HepG2 (cell line): ENCODE data around the gene PAX7. TPM values are rescaled to one million over a fixed set of nuclear protein-coding genes. Genes with fewer than 3 reads are reported as not detected.

Source experiments
- ATAC-seq: fragments of 200-7000 bp; cut with Tn5 transposase; 3 replicates; pipeline ENCODE4 v1.9.1; 2020; ENCODE audit warnings: mild to moderate bottlenecking, moderate library complexity
- BruUV-seq: library from RNA; stranded (reverse); fragments of 400-500 nt; replicated peaks from 2 replicates; lab custom pipeline; 2021; lab: Mats Ljungman, UMichigan
- CTCF ChIA-PET: fragments of 300-600 bp; formaldehyde crosslinking; extraction: SDS; loops from one replicate; lab custom pipeline; 2021; ENCODE audit warnings: low total read pairs, inconsistent platforms, low intra/inter-chr PET ratio; lab: Yijun Ruan, JAX
- POLR2A ChIA-PET: fragments of 350-600 bp; sonication (Branson Sonifier 250); formaldehyde crosslinking; loops from one replicate; lab custom pipeline; 2020; ENCODE audit warnings: antibody characterized with exemption, inconsistent platforms; lab: Yijun Ruan, JAX
- DNase-seq: peaks from one replicate; pipeline ENCODE4 v3.0.0-alpha.2; 2015; ENCODE audit warnings: low spot score
- FAIRE-seq: peaks from 3 replicates; lab custom pipeline; 2011; peaks lifted over from hg19 to GRCh38; lab: Jason Lieb, UNC
- H2AFZ ChIP-seq: one replicate; pipeline ENCODE4 v1.6.1; 2011; ENCODE audit warnings: low read length, inconsistent platforms
- H3K27ac ChIP-seq: fragments of 300-600 bp; 3 replicates; pipeline ENCODE4 v1.8.0; 2011; ENCODE audit warnings: mixed run types, mild to moderate bottlenecking, mixed read lengths, low read length, inconsistent platforms; ENCODE audit not compliant: insufficient read depth; ENCODE audit errors: extremely low read length
- H3K27me3 ChIP-seq, 2 experiments: fragments of 200-600 bp in 1 of 2; 2 replicates in 1 of 2; 3 replicates in 1 of 2; pipeline versions ENCODE4 v1.6.0 to v1.8.0; 2011; ENCODE audit warnings: low read length in 2 of 2, mild to moderate bottlenecking in 2 of 2, moderate library complexity in 2 of 2, inconsistent platforms in 1 of 2; ENCODE audit not compliant: insufficient read depth in 2 of 2, control insufficient read depth in 1 of 2
- H3K36me3 ChIP-seq, 2 experiments: fragments of 200-600 bp in 1 of 2; replicated peaks in 1 of 2; 2 replicates in 1 of 2; 3 replicates in 1 of 2; pipeline versions ENCODE4 v1.5.1 to v1.8.0; 2011; ENCODE audit warnings: low read length in 2 of 2, inconsistent platforms in 1 of 2; ENCODE audit not compliant: insufficient read depth in 2 of 2, control insufficient read depth in 1 of 2
- H3K4me1 ChIP-seq: 2 replicates; pipeline ENCODE4 v1.5.1; 2012; ENCODE audit warnings: low read length, inconsistent platforms; ENCODE audit not compliant: insufficient read depth
- H3K4me2 ChIP-seq: 2 replicates; pipeline ENCODE4 v1.6.0; 2011; ENCODE audit warnings: low read depth, low read length, inconsistent platforms
- H3K4me3 ChIP-seq, 3 experiments: fragments of 200-600 bp in 1 of 3; sonication (generic), shearing (Covaris generic) in 1 of 3; replicated peaks in 1 of 3; 2 replicates each; pipeline ENCODE4 v1.5.1; 2011 to 2016; ENCODE audit warnings: low read length in 3 of 3, inconsistent platforms in 2 of 3, low read depth in 2 of 3, mild to moderate bottlenecking in 2 of 3, control low read depth in 1 of 3, mixed read lengths in 1 of 3; ENCODE audit not compliant: insufficient read depth in 1 of 3
- H3K79me2 ChIP-seq: one replicate; pipeline ENCODE4 v1.6.1; 2011; ENCODE audit warnings: low read length, inconsistent platforms; ENCODE audit not compliant: insufficient read depth
- H3K9ac ChIP-seq: 2 replicates; pipeline ENCODE4 v1.6.0; 2011; ENCODE audit warnings: mild to moderate bottlenecking, low read depth, low read length, inconsistent platforms; ENCODE audit not compliant: insufficient read depth
- H3K9me3 ChIP-seq: 2 replicates; pipeline ENCODE4 v1.5.1; 2012; ENCODE audit warnings: mild to moderate bottlenecking, low read length
- H4K20me1 ChIP-seq: 2 replicates; pipeline ENCODE4 v1.6.0; 2011; ENCODE audit warnings: inconsistent platforms, mild to moderate bottlenecking, low read length, moderate library complexity; ENCODE audit not compliant: insufficient read depth
- DZIP1 ChIP-seq: sonication (generic); formaldehyde crosslinking; IDR thresholded peaks from 2 replicates; pipeline ENCODE4 v1.5.0; 2020; ENCODE audit warnings: mild to moderate bottlenecking, missing genetic modification reagents
- KLF11 ChIP-seq: IDR thresholded peaks from 2 replicates; pipeline ENCODE4 v1.6.1; 2016; ENCODE audit warnings: missing compliant biosample characterization
- KLF12 ChIP-seq: sonication (generic); formaldehyde crosslinking; IDR thresholded peaks from 2 replicates; pipeline ENCODE4 v1.4.0; 2020; ENCODE audit warnings: missing genetic modification reagents, borderline replicate concordance
- MLXIP ChIP-seq: sonication (generic); formaldehyde crosslinking; IDR thresholded peaks from 2 replicates; pipeline ENCODE4 v1.9.0; 2021; ENCODE audit warnings: missing genetic modification reagents, borderline replicate concordance
- RARA ChIP-seq: IDR thresholded peaks from 2 replicates; pipeline ENCODE4 v1.6.1; 2016; ENCODE audit warnings: missing genetic modification reagents, missing compliant biosample characterization
- RBAK ChIP-seq: sonication (generic); formaldehyde crosslinking; IDR thresholded peaks from 2 replicates; pipeline ENCODE4 v1.5.1; 2020; ENCODE audit warnings: mild to moderate bottlenecking, missing genetic modification reagents
- XBP1 ChIP-seq: sonication (generic); formaldehyde crosslinking; IDR thresholded peaks from 2 replicates; pipeline ENCODE4 v1.5.0; 2020; ENCODE audit warnings: missing genetic modification reagents
- ZNF296 ChIP-seq: sonication (generic); formaldehyde crosslinking; conservative IDR thresholded peaks from 2 replicates; pipeline ENCODE4 v1.5.0; 2020; ENCODE audit warnings: mild to moderate bottlenecking, missing genetic modification reagents
- ZNF770 ChIP-seq: sonication (generic); formaldehyde crosslinking; IDR thresholded peaks from 2 replicates; pipeline ENCODE4 v1.5.0; 2020; ENCODE audit warnings: mild to moderate bottlenecking, missing genetic modification reagents
- WGBS: methylation state at CpG from one replicate; pipeline ENCODE4 v1.1.6; 2017; ENCODE audit warnings: low lambda C conversion rate; 5-methylcytosine and 5-hydroxymethylcytosine counted together
- in situ Hi-C: cut with HindIII; loops from 2 replicates; pipeline ENCODE4 v1.10.0; 2017; ENCODE audit warnings: low pct_unique_long_range_greater_than_20kb; ENCODE audit not compliant: extremely low pct_ligation_motif_present
- intact Hi-C: fragments of 100-400 bp; cut with micrococcal nuclease; formaldehyde crosslinking; loops from one replicate; pipeline ENCODE4 v1.10.0; 2022; ENCODE audit not compliant: unreplicated experiment
- polyA plus RNA-seq, 8 experiments: library from polyadenylated mRNA; depleted of rRNA in 3 of 8; stranded (reverse) in 7 of 8; unstranded in 1 of 8; fragments of >200 nt; fragmentation: Illumina TruSeq in 4 of 8; extraction: Trizol in 4 of 8; gene quantifications; 2 replicates each; pipeline versions ENCODE4 v1.2.1 to v1.2.3, GENCODE V29; 2011 to 2016; ENCODE audit warnings: low read depth in 4 of 8, missing spikeins in 1 of 8, mixed read lengths in 1 of 8; ENCODE audit not compliant: insufficient read depth in 1 of 8
- total RNA-seq, 5 experiments: library from RNA; depleted of rRNA; stranded (reverse); fragments of >200 nt; fragmentation: Illumina TruSeq; extraction: Trizol; gene quantifications; 2 replicates each; pipeline ENCODE4 v1.2.3, GENCODE V29; 2016; ENCODE audit warnings: low read depth in 1 of 5

The PAX7 gene
- total and polyA plus RNA-seq, 2 of the 13 experiments (the other 11 are each of a cell fraction or from before 2014, with no cell fraction given) = not detected

GRCh38 chr1:18750600-18750999 is 120.0 kb downstream of the PAX7 start:
- WGBS = 5% methylated on average over 2 of the region's 2 CpGs
- CTCF ChIA-PET = no interaction called here

More at GRCh38 chr1:18750600-18750999, 120.0 kb downstream of the PAX7 start:
- H4K20me1 ChIP-seq = no peaks in the 10 kb centered on the region
- H3K27me3 ChIP-seq = peaks cover 0 to 10% of the 10 kb centered on the region in 2 experiments; a peak in 2 of 5 replicates
- intact Hi-C loops (no loop called here), in situ Hi-C loops (no loop called here)
- no peaks in the 10 kb centered on the region for H3K36me3 ChIP-seq
- H3K9me3 ChIP-seq = no peaks in the 10 kb centered on the region
- no peak for FAIRE-seq
- no peak overlapping the region for H3K4me3 ChIP-seq
- BruUV-seq = no TSS peak
- no peak for TF ChIP-seq ZNF296
- no peak for TF ChIP-seq XBP1
- TF ChIP-seq MLXIP (CRISPR knock-in tag) = no peak
- TF ChIP-seq RBAK (CRISPR knock-in tag) = peak; percentile 73; the same call in 1 of the 2 replicates
- no peak for TF ChIP-seq DZIP1 (CRISPR knock-in tag)
- TF ChIP-seq KLF11 (CRISPR knock-in tag) = no peak
- no peak for TF ChIP-seq RARA (CRISPR knock-in tag)
- no peak for TF ChIP-seq KLF12
- no peak for TF ChIP-seq ZNF770
- no peaks in the 10 kb centered on the region for H3K4me1 ChIP-seq
- POLR2A ChIA-PET = no interaction called here
- no peak for ATAC-seq
- no peak overlapping the region for H2AFZ ChIP-seq
- no peak overlapping the region for H3K27ac ChIP-seq
- no peaks in the 10 kb centered on the region for H3K79me2 ChIP-seq
- no peak overlapping the region for H3K9ac ChIP-seq
- H3K4me2 ChIP-seq = no peak overlapping the region
- DNase-seq = no peak
